OCI-M1 (cell line): Measurements from ENCODE around the gene AGK.

Experiments
- DNase-seq: peaks from one replicate; lab custom pipeline; 2025; lab: John Stamatoyannopoulos, UW

Gene AGK

GRCh38 chr7:141551094-141551781 is at the start of gene AGK:
Gene AGK (plus strand): TSS chr7:141551410. CDS start chr7:141555467, 4,057 bp downstream.
- peak; percentile 72 for DNase-seq

- DNase-seq: no peak
These were observed 49.8 kb upstream of the AGK start for GRCh38 chr7:141501451-141501850.

GRCh38 chr7:141511316-141511675 is 39.9 kb upstream of the AGK start:
- DNase-seq: no peak

GRCh38 chr7:141511676-141512396 is 39.4 kb upstream of the AGK start:
- DNase-seq: no peak

- no peak for DNase-seq
These were observed 38.6 kb upstream of the AGK start for GRCh38 chr7:141512597-141512996.

- DNase-seq: no peak
These were observed 37.5 kb upstream of the AGK start for GRCh38 chr7:141513720-141514119.

- no peak for DNase-seq
These were observed 35.3 kb upstream of the AGK start for GRCh38 chr7:141515941-141516340.

GRCh38 chr7:141519623-141520022 is 31.6 kb upstream of the AGK start:
- no peak for DNase-seq

GRCh38 chr7:141522657-141523342 is 28.4 kb upstream of the AGK start:
- no peak for DNase-seq

- DNase-seq: no peak
These were observed 25.2 kb upstream of the AGK start for GRCh38 chr7:141525973-141526514.

GRCh38 chr7:141527076-141527475 is 24.1 kb upstream of the AGK start:
- DNase-seq: no peak

GRCh38 chr7:141528399-141528798 is 22.8 kb upstream of the AGK start:
- no peak for DNase-seq

GRCh38 chr7:141533149-141533949 is 17.9 kb upstream of the AGK start:
- DNase-seq: peak; percentile 79

- no peak for DNase-seq
These were observed 16.2 kb upstream of the AGK start for GRCh38 chr7:141534757-141535737.

GRCh38 chr7:141537906-141538305 is 13.3 kb upstream of the AGK start:
- no peak for DNase-seq

GRCh38 chr7:141541375-141541774 is 9.8 kb upstream of the AGK start:
- no peak for DNase-seq

- DNase-seq: no peak
These were observed 6.4 kb upstream of the AGK start for GRCh38 chr7:141544831-141545230.

- DNase-seq: no peak
These were observed 1.6 kb upstream of the AGK start for GRCh38 chr7:141549582-141549981.

- DNase-seq: no peak
These were observed 670 bp upstream of the AGK start for GRCh38 chr7:141550386-141551093.

GRCh38 chr7:141551782-141552181 is 572 bp downstream of the AGK start:
- no peak for DNase-seq
